ENCODE results near the gene ELF2.
"Not testable (repeated sequence)": the region's sequence is repeated elsewhere in the genome, so short reads cannot be mapped to it uniquely, and the experiment has no call there.

ELF2 gene

DNA sequence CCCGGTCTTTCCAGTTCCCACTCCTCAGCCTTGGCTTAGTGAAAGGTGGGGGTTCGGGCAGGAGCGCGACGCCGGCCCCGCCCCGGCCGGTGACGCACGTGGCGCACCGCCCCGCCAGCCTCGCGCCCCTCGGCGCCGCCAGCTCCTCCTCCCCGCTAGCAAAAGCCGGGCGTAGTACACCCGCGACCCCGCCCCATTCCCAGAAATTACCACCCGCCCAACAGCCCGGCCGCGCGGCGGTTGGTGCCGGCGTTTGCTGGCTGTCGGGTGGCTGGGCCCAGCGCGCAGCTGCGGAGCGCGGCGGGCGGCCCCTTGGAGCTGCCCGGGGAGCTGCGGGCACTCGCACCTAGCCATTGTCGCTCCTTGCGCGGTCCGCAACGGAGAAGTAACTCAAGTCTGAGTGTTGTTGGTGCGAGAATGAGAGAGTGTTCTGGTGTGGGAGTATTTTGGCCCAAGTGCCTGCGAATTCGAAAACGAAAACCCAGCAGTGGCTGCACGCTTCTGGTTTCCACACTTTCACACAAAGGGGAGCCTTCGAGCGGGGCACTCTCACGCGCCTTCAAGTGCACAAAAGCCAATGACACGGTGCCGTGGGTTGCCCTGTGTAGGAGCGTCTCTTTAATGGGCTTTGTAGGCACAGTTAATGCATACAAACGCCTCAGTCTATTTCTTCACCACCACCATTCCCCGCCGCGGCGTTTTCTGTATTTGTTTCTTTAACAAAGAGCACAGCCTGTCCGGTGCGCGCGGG, 1.0 kb upstream of the ELF2 start:
- DNase-seq: peak; percentile 79

DNA sequence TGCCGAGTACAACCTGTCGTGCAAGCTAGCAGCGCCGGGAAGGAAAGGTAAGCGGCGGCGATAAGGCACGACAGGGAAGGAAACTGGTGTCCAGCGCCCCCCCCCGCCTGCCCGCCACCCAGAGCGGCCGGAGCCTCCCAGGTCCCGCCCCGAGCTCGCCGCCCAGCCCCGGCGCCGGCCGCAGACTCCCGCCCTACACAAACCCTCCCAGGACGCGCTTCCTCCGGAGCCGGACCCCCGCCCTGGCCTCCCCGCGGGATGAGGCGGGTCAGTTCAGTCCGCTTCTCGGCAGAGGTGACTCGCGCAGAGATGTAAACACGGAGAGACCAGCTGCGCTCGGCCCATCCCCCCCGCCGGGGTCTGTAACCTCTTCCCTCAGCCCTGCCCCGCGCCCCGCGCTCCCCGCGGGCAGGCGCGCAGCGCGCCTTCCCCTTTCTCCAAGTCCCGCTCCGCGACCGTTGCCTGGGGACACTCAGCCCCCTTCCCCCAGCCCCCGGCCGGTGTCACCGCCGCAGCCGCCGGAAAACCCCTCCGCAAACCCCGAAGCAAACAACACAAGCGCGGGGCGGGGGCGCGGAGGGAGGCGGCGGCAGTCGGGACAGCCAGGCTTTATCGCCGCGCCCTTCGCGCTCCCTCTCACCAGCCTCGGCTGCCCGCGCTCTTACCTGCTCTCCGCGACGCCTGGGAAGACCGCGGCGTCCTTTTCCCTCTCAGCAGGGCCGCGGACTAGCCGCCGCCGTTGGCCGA, 543 bp downstream of the ELF2 start:
- no peak for DNase-seq

DNA sequence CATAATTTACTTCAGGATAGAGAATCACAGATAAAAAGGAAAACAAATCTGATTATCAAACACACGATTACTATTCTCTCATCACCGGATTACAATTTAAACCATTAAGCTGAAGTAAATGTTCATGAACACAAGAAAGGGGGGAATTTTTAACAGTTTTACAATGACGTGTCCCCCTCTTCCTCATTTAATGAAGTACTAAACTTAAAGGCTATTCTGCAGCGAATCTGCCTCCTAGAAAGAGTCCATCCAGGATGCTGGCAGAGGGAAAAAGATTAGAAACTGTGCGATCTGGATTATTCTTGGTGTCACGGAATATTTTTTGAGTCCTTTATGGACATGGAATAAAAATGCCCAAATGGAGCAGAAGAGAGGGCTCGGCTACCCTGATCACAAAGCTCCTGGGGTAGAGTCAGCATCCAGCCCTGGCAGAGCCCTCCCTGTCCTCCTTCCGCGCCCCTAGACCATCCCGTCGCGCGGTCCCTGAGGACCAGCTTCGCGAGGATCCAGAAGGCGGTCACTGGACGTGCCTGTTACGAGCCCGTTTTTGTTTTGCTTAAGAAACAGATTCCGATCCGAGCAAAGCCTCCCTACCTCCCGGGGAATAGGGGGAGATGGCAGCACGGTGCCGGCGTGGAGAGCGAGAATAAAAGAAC, 1.2 kb downstream of the ELF2 start:
- DNase-seq: no peak

DNA sequence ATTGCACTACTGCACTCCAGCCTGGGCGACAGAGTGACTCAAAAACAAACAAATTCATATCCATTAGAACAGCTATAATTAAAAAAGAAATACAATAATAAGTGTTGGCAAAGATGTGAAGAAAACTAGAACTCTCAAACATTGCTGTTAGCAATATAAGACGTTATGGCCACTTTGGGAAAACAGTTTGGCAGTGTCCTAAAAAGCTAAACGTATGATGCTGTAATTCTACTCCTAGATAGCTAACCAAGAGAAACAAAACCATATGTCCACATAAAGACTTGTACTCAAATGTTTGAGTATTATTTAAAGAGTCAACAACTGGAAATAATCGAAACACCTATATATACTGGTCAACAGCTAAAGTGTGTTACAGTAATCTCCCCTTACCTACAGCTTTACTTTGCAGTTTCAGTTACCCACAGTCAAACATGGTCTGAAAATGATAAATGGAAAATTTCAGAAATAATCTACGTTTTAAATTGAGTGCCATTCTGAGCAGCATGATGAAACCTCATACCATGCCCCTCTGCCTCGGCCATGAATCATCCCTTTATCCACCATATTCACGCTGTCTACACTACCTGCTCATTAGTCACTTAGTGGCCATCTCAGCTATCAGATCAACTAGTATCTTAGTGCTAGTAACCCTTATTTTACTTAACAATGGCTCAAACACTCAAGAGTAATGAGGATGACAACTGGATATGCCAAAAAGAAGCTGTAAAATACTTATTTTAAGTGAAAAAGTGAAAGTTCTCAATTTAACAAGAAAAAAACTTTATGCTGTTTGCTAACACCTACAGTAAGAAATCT, 4.9 kb downstream of the ELF2 start:
- no peak for DNase-seq

DNA sequence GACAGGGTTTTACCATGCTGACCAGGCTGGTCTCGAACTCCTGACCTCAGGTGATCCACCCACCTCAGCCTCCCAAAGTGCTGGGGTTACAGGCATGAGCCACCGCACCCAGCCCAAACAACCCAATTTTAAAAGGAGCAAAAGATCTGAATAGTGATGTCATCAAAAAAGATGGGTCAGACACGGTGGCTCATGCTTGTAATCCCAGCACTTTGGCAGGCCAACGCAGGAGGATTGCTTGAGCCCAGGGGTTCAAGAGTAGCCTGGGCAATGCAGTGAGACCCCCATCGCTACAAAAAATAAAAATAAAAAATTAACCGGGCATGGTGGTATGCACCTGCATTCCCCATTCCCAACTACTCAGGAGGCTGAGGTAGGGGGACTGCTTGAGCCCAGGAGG, 6.1 kb downstream of the ELF2 start:
- no peak for DNase-seq

DNA sequence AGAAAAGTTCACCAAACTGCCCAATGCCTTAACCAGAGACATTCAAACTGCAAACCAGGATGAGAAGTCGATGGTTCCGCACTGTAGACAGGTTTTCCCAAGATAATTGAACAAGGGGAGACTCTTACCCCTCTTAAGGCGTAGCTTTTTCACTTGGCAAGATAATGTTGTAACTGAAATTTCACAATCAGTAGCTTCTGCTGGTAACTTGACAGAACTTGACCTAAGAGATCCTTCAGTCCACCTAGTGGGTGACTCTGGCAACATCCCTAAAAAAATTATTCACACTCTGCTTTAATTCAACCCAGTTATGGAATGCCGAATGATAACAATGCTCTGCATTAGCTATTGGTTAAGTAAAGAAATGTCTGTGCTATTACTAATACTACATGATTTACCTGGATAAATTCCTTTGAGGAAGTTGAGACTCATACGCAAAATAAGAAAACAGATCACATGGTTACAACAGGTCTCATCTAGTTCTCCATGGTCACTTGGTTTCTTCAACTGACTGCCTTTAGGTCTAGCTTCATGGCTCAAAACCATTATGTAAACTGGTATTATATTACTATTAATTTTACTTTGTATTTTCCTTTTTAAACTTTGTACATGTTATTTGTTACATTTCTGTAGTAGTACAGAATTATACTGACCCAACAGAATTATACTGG, 9.1 kb downstream of the ELF2 start:
- DNase-seq: no peak

DNA sequence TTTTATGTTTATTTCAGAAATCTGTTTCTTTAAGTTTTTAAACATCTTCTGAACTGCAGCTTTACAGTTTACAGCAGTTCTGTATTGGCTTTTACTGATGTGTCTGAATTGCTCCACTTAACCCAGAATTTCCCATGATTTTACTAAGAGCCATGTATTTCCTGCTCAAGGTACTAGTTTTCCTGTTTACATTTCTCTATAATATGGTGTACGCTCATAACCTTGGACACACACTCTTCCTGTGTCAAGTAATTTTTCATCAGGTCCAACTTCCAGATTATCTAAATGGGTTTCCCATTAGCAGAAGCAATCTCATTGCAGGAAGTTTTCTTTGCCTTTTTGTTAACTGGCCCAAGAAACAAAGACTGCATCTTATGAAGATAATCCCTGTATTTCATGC, 12.3 kb downstream of the ELF2 start:
- no peak for DNase-seq

DNA sequence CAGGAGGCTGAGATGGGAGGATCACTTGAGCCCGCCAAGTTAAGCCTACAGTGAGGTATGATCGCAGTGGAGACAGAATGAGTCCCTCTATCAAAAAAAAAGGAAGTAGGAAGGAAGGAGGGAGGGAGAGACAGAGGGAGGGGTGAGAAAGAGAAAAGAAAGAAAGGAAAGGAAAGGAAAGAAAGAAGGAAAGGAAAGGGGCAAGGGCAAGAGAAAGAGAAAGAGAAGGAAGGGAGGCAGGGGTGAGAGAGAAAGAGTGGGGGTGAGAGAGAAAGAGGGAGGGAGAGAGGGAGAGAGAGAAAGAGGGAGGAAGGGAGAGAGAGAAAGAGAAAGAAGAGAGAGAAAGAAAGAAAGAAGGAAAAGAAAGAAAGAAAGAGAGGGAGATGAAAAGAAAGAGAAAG, 13.2 kb downstream of the ELF2 start:
- no peak for DNase-seq

DNA sequence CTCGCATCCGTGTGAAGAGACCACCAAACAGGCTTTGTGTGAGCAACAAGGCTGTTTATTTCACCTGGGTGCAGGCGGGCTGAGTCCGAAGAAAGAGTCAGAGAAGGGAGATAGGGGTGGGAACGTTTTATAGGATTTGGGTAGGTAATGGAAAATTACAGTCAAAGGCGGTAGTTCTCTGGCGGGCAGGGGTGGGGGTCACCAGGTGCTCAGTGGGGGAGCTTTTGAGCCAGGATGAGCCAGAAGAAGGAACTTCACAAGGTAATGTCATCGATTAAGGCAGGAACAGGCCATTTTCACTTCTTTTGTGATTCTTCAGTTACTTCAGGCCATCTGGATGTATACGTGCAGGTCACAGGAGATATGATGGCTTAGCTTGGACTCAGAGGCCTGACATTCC, 19.0 kb downstream of the ELF2 start:
- DNase-seq: not testable (repeated sequence)

DNA sequence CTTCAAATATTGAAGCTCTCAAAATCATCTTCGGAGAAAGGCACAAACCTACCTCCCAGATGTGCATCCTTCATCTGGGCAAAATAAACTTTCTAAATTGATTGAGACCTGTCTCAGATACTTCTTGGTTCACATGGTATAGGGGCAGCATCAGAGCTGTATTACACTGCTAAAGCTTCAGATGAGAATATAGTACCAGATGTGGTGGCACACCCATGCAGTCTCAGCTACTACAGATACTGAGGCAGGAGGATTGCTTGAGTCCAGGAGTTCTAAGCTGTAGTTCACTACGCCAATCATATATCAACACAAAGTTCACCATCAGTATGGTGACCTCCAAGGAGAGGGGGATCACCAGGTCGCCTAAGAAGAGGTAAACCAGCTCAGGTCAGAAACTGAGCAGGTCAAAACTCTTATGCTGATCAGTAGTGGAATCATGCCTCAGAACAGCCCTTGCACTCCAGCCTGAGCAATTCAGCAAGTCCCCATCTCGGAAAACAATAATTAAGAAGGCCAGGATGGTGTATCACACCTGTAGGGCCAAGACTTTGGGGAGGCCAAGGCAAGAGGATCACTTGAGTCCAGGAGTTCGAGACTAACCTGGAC, 22.0 kb downstream of the ELF2 start:
- no peak for DNase-seq

DNA sequence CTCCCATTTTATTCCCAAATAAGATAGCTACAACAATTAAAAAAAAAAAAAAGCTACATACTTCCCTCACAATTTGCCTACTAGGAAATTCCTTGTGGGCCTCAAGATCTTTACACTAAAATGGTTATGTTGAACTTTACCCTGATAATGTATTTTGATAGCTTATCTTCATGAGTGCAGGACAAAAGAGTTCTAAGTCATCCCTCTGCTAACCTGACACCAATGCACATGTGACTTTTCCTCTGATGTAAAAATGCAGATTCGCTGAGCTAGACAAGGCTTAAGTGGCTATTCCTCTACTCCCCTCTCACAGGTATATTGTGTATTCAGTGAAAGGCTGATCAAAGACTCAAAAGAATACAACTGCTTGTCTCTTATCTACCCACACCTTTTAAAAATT, 22.5 kb downstream of the ELF2 start:
- no peak for DNase-seq

DNA sequence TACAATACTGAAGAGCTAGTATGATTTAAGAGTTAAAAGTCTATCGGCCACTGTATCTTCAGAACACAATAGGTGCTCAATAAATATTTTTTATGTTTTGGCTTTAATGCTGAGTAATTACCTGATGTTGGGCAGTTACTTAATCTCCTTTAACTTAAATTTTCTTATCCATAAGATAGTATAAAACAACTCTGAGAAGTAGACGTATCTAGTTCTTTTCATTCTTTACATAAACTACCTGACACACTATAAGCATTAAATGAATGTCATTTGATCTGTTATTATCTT, 22.9 kb downstream of the ELF2 start:
- DNase-seq: no peak

DNA sequence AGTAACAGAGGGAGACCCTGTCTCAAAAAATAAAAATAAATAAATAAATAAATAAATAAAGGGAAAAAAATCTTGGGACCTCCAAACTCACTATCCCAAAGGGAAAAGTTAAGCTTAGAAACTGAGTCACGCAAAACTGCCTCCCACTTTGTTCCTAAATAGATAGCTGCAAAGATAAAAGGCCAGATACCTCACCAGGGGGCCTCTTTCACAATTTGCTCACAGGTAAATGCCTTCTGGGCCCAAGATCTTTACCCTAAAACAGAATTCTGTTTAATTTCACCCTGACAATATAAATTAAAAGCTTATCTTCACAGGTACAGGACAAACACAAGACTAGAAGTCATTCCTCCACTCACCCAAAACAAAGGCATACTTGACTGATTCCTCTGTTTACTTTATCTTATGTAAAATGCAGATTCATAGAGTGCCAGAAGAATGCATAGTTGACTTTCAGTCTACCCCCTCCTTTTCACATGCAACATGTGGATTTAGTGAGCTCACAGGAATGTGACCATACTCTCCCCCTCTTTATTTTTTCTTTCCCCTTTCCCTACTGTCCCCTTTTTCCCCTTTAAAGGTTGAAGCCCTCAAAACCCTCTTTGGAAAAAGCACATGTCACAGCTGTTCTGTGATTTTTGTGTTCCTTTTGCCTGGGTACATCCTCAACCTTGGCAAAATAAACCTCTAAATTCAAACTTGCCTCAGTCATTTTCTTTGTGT, 23.4 kb downstream of the ELF2 start:
- no peak for DNase-seq

DNA sequence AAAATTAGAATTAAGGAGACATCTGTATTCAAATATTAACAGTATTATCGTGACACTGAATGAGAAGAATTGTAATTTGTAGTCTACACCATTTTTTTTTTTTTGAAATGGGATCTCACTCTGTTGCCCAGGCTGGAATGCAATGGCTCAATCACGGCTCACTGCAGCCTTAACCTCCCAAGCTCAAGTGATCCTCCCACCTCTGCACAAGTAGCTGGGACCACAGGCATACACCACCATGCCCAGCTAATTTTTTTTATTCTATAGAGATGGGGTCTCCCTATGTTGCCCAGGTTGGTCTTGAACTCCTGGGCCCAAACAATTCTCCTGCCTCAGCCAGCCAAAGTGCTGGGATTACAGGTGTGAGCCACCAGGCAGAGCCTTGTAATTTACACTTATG, 24.8 kb downstream of the ELF2 start:
- no peak for DNase-seq

DNA sequence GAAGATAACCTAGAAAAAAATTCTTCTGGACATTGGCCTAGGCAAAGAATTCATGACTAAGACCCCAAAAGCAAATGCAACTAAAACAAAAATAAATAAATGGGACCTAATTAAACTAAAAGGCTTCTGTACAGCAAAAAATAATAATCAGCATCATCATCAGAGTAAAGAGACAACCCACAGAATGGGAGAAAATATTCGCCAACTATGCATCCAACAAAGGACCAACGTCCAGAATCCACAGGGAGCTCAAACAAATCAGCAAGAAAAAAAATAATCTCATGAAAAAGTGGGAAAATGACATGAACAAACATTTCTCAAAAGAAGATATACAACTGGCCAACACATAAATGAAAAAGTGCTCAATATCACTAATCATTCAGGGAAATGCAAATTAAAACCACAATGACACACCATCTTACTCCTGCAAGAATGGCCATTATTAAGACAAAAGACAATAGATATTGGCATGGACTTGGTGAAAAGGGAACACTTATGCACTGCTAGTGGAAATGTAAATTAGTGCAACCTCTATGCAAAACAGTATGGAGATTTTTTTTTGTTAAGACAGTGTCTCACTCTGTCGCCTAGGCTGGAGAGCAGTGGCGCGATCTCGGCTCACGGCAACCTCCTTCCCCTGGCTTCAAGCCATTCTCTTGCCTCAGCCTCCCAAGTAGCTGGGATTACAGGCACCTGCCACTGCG, 29.9 kb downstream of the ELF2 start:
- no peak for DNase-seq

DNA sequence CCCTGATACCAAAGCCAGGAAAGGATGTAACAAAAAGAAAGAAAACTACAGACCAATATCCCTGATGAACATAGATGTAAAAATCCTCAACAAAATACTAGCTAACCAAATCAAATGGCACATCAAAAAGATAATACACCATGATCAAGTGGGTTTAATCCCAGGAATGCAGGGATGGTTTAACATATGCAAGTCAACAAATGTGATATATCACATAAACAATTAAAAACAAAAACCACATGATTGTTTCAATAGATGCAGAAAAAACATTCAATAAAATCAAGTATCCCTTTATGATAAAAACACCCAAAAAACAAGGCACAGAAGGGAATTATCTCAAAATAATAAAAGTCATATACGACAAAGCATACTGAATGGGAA, 31.5 kb downstream of the ELF2 start:
- DNase-seq: no peak

DNA sequence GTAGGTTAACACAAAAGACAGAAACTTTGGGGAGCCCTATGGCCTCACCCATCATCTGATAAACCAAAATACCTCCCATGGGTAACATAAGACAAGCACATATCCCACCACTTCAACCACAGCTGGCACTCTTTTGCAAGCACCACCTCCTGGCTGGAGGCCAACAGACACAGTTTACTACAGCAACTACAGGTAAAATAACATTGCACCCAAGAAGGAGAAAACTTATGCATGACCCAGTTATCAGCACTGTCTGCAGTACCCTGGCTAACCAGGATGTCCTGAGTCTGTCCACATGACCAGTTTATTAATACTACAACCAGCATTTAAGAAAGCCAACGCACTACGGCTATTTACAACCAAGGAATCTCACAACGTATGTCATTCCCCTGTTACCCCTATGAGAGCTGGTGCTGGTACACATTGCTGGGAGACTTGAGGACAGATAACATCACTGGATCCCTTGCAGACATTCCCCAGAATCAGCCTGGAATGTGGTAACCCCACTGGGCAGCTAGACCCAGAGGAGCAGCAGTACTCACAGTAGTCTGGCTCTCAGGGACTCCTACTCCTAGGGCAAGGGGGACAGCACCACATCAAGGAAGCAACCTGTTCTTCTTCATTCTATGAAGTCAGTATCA, 32.0 kb downstream of the ELF2 start:
- DNase-seq: no peak

DNA sequence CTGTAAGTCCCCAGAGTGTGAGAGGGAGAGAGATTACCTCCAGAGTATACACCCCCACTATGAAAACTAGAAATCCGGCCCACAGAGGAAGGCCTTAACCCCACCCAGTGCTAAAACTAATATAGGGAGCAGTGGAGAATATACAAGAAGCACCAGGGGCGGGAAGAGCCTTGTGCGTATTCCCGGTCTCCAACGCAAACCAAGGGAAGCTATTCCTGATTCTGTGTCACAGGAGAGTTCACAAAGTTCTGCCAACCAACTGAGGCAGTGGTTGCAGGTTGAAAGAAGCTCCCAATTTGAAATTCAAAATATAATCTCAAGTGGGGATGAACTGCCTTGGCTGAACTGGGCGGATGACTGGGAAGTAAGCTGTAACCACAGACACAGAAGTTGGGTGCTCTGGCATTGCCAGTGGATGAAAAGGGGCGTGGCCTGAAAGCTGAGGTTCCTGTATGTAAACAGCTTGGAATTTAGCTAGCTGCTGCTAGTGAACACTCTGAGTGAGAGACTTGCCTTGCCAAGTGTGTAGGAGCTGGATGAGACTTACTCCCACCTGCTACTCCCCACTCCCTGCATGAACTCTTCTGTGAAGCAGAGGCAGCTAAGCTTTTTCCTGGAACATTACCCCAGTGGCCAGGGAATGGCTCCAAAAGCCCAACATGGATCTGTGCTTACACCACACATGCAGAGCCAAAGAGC, 32.7 kb downstream of the ELF2 start:
- DNase-seq: no peak

DNA sequence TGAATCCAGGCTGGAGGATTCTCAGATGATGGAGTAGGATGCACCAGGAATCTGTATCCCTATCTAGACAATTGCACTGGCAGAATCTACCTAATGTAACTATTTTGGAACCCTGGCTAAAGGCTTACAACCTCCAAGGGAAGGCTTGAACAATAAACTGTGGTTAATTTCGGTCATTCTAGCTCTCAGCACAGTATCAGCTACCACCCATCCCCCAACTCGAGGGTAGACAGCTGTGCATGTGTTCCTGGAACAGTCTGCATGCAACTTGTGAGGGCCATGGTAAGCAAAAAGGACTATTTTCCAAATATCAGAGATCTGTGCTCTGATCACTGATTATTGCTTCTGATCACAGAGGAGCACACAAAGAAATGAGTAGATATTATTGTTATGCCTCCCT, 34.0 kb downstream of the ELF2 start:
- no peak for DNase-seq

DNA sequence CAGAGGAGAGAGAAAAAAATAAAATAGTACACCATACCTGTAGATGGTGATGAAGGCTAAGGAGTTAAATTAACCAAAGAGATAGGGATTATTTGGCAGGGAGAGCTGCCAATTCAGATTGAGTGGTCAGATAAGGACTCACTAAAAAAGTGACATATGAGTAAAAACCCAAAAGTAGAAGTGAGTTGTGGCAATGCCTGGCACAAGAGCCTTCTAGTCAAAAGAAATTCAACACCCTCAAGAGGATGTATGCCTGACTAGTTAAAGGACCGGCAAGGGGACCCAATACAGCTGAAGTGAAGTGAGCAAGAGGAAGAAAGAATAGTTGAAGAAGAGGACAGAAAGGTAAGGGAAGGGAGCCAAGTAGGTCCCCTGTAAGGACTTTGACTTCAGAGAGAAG, 34.9 kb downstream of the ELF2 start:
- DNase-seq: no peak

All from NCI-H1694 (cell line).